Measurements from ENCODE around the gene ATP2B2. TPM values are rescaled to one million over a fixed set of nuclear protein-coding genes. Genes with fewer than 3 reads are reported as not detected.

ATP2B2 gene
- total RNA-seq, 1 donor from 2014 or later, result not detected

DNA sequence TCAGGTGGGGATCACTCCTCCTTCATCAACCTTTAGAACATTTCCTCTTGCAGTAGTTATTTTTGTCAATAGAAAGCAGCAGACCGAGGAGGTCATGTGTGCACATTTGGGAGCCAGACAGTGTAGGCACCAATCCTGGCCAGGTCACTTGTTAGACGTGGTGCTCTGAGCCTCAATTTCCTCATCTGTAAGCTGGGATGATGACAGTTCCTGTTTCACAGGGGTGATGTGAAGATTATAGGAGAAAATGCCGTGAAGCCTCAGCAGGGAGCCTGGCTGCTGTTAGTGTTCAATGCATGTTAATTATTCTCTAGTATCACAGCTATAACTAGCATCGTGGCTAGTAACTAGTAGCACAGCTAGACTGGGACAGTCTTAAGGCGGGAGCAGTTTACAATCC lies 64.7 kb downstream of the ATP2B2 start:
- no peak overlapping the region for H3K27ac Mint-ChIP-seq
- no peaks in the 10 kb centered on the region for H3K36me3 Mint-ChIP-seq (ENCODE audit: low read depth)
- H3K27me3 Mint-ChIP-seq (ENCODE audit: low read depth), result peaks cover 4% of the 10 kb centered on the region

DNA sequence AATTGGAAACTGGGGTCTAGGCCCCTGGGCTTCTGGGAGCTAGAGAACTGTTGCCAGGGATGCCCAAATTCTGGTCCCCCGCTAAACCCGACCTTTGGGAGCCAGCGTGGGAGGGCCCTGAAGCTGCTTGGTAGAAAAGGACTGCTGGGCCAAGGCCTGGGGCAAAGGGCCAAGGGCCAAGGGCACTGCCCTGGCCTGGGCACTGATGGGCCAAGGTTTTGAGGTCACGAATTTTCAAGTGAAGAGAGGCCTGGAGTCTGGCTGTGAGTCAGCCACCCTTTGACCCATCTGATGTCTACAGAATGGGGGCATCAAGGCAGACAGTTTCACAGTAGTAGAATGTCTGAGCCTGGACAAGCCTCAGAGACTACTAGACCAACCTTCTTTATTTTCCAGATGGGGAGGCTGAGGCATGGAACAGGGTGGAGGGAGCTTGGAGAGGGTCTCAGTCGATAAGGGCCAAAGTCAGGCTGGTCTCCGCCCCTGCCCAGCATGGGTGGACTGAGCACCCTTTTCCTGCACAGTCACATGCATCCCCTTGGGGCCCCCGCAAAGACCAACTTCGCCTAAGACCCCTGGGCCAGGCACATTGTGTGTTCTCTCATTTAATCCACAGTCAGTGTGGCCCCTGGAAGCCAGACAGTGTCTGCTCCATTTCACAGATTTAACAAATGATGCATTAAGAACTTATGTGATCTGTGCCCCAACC lies 66.3 kb downstream of the ATP2B2 start:
- Mint-ChIP-seq H3K27me3 (ENCODE audit: low read depth) (no peaks in the 10 kb centered on the region), H3K4me1 (ENCODE audit: low read depth) (peaks cover 23% of the 10 kb centered on the region), H3K36me3 (ENCODE audit: low read depth) (no peaks in the 10 kb centered on the region), H3K4me3 (ENCODE audit: low read depth) (no peak overlapping the region), H3K27ac (no peak overlapping the region), H3K9me3 (no peaks in the 10 kb centered on the region)
- intact Hi-C loops (cut with micrococcal nuclease), result loop anchor here (5.0 kb wide), 2 partner anchors 113 to 547 kb away; partner anchors contain the start of gene JAGN1
- DNase-seq (ENCODE audit: low spot score), result no peak

More for the DNA sequence above, 64.7 kb downstream of the ATP2B2 start:
- no peaks in the 10 kb centered on the region for H3K9me3 Mint-ChIP-seq
- intact Hi-C loops (cut with micrococcal nuclease), result no loop called here
- DNase-seq (ENCODE audit: low spot score), result no peak
- no peak overlapping the region for H3K4me3 Mint-ChIP-seq (ENCODE audit: low read depth)
- H3K4me1 Mint-ChIP-seq (ENCODE audit: low read depth), result peaks cover 21% of the 10 kb centered on the region

DNA sequence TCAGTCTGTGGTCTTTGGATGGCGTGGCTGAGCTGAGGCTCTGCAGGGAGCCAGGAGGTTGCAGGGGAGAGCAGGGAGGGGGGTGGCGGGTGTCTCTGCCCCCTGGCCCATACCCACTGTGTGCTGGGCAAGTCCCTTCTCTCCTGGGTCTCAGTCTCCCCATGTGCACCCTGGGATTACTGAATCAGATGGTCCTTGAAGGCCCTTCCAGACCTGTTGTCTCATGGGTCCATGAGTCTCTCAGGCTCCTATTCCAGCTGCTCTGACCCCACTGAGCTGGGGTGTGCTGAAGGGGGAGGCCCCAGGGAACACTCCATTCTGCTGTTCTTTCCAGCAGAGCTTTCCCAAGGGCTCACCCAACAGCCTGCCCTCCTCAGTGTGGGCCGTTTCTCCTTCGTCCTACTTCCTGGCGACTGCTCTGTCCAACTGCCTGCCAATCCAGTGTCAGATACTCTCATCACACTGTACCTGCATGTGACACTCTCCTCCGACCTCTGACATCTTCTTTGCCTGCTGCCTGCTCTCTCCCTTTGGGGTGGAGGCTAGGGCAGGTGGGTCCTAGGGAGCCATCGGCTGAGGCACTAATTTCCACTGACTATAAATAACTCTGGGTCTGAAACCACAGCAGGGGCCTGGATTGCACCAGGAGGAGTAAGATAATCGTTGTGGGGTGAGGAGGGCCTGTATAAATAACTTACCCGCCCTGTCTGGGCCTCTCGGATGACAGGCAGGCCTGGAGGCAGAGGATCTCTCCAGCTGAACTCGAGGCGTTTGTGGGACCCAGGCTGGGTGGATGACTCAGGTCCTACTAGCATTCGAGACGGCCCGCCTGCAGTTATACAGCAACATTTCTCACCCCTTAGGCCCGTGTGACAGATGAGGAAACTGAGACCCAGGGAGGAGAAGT lies 67.1 kb downstream of the ATP2B2 start:
- Mint-ChIP-seq H3K9me3 (no peaks in the 10 kb centered on the region), H3K4me1 (ENCODE audit: low read depth) (peaks cover 25% of the 10 kb centered on the region), H3K27ac (peak overlapping the region; percentile 47), H3K36me3 (ENCODE audit: low read depth) (no peaks in the 10 kb centered on the region), H3K4me3 (ENCODE audit: low read depth) (no peak overlapping the region), H3K27me3 (ENCODE audit: low read depth) (no peaks in the 10 kb centered on the region)
- DNase-seq (ENCODE audit: low spot score), result no peak
- intact Hi-C loops (cut with micrococcal nuclease), result loop anchor here (2.0 to 5.0 kb wide), 3 partner anchors 71 to 546 kb away; partner anchors contain the start of gene JAGN1

DNA sequence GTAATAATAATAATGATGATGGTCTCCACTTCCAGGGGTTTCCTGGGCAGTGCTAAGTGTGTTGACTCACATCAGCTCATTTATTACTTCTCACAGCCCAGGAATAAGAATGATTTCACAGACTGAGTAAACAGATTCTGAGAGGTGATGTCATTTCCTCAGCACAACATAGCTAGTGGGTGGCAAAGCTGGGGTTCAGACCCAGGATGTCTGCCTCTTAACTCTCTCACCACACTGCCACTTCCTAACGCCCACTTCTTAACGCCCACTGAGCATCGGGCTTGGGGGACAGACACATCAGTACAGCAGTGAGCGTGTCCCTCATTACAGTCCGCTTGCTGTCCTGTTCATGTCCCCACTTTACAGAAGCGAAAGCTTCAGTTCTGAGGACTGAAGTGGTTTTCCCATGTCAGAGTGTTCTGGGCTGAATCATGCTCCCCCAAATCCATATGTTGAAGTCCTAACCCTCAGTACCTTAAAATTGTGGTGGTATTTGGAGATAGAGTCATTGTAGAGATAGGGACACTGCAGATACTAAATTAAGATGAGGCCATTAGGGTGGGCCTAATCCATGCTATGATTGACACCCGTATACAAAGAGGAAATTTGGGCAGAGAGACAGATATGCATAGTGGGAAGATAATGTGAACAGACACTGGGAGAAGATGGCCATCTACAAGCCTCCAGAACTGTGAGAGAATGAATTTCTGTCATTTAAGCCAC lies 68.0 kb downstream of the ATP2B2 start:
- no peaks in the 10 kb centered on the region for H3K36me3 Mint-ChIP-seq (ENCODE audit: low read depth)

DNA sequence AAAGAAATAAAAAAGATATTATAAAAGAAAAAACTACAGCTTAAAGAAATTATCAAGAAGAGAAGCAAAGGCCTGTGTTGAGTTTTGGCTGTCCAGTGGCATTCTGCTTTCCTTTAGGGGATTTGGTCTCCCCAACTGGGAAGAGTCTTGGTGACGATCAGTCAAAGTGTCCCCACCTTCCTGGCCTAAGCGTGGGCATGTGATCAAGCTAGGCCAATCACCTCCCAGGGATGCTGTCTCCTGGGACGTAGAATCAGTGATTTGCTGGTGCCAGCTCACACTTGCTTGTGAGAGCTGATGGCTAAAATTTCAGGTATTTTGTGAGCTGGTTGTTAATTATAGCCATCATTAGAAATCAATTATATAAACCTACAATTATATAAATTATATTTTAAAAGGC lies 69.5 kb downstream of the ATP2B2 start:
- no peak for DNase-seq (ENCODE audit: low spot score)
- H3K36me3 Mint-ChIP-seq (ENCODE audit: low read depth), result no peaks in the 10 kb centered on the region
- H3K27ac Mint-ChIP-seq, result no peak overlapping the region
- H3K27me3 Mint-ChIP-seq (ENCODE audit: low read depth), result no peaks in the 10 kb centered on the region
- intact Hi-C loops (cut with micrococcal nuclease), result loop anchor here (2.0 to 5.0 kb wide), 3 partner anchors 69 to 544 kb away; partner anchors contain the start of gene JAGN1
- peaks cover 25% of the 10 kb centered on the region for H3K4me1 Mint-ChIP-seq (ENCODE audit: low read depth)
- H3K4me3 Mint-ChIP-seq (ENCODE audit: low read depth), result no peak overlapping the region
- H3K9me3 Mint-ChIP-seq, result no peaks in the 10 kb centered on the region

More for the DNA sequence above, 68.0 kb downstream of the ATP2B2 start:
- Mint-ChIP-seq H3K4me3 (ENCODE audit: low read depth) (no peak overlapping the region), H3K4me1 (ENCODE audit: low read depth) (peaks cover 25% of the 10 kb centered on the region), H3K27ac (peak overlapping the region; percentile 47), H3K9me3 (no peaks in the 10 kb centered on the region), H3K27me3 (ENCODE audit: low read depth) (no peaks in the 10 kb centered on the region)
- intact Hi-C loops (cut with micrococcal nuclease), result loop anchor here (2.0 to 5.0 kb wide), 3 partner anchors 71 to 545 kb away; partner anchors contain the start of gene JAGN1
- peak; percentile 40 for DNase-seq (ENCODE audit: low spot score)

DNA sequence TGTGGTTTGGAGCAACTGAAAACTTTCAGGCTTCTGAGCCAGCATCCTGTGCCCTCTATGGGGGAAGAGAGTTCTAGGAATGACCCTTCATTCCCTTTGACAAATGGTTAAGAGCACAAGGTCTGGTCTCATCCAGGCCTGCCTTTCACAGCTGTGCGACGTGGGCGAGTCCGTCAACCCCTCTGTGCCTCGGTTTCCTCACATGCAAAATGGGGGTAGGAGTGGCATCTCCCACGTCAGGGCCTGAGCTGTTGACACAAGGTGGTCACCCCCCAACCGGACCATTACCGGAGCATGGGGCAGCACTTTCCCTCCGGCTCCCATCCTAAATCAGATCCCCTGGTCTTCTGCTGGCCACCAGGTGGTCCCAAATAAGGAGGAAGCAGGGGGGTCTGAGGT lies 70.4 kb downstream of the ATP2B2 start:
- no peak for DNase-seq (ENCODE audit: low spot score)
- H3K4me3 Mint-ChIP-seq (ENCODE audit: low read depth), result no peak overlapping the region
- H3K9me3 Mint-ChIP-seq, result no peaks in the 10 kb centered on the region
- H3K4me1 Mint-ChIP-seq (ENCODE audit: low read depth), result peaks cover 25% of the 10 kb centered on the region
- intact Hi-C loops (cut with micrococcal nuclease), result loop anchor here (5.0 kb wide), 2 partner anchors 117 to 543 kb away; partner anchors contain the start of gene JAGN1
- no peaks in the 10 kb centered on the region for H3K36me3 Mint-ChIP-seq (ENCODE audit: low read depth)
- H3K27ac Mint-ChIP-seq, result no peak overlapping the region
- no peaks in the 10 kb centered on the region for H3K27me3 Mint-ChIP-seq (ENCODE audit: low read depth)

DNA sequence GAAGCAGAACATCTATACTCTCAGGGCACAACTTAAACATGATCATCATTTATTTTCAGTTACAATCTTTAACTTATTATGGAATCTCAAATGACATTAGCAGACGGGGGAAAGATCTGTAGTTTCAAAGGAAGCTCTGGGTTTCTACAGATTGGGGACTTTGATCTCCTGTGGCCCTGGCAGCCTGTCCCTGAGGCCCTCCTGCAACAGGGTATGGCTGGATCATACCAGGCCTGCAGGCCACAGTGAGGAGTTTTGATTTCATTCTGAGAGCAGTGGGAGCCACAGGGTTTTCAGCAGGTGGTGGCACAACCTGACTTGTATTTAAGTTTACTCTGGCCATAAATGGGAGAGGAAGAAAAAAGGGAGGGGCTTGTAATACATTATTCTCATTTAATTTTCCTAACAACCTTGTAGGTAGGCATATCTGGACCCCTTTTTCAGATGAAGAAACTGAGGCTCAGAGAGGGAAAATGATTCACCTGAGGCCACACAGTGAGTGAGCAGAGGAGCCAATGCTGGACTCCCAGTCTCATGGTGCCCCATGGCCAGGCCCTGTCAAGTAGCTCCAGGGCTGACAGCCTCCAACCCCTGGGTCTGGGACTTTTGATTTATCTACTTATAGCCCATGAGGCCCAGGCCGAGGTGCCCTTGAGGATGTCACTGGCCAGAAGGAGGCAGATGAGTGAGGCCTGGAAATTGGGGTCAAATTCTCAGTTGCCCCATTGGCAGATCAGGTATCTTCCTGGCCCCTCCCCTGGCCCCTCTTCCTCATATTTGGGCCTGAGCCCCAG lies 71.0 kb downstream of the ATP2B2 start:
- no peak overlapping the region for H3K27ac Mint-ChIP-seq
- no peaks in the 10 kb centered on the region for H3K9me3 Mint-ChIP-seq
- no peak for DNase-seq (ENCODE audit: low spot score)
- peaks cover 25% of the 10 kb centered on the region for H3K4me1 Mint-ChIP-seq (ENCODE audit: low read depth)
- intact Hi-C loops (cut with micrococcal nuclease), result no loop called here
- H3K36me3 Mint-ChIP-seq (ENCODE audit: low read depth), result no peaks in the 10 kb centered on the region
- no peaks in the 10 kb centered on the region for H3K27me3 Mint-ChIP-seq (ENCODE audit: low read depth)
- no peak overlapping the region for H3K4me3 Mint-ChIP-seq (ENCODE audit: low read depth)

DNA sequence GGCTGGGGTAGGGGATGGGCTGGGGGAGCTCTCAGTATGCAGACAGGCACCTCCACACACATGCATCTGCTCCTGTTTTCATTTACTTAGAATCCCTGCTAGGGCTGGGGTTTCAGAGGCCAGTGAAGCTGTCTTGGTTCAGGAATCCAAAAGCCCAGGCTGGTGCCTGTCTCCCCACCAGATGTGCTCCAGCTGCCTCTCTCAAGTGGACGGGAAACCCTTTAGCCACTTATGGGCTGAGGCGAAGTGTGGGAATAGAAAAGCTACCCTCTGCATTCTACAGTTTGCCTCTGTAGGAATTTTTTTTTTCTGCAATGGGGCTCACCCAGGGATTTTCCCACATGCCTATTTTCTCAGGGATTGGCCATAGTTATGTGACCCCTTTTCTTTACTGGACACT lies 72.5 kb downstream of the ATP2B2 start:
- Mint-ChIP-seq H3K36me3 (ENCODE audit: low read depth) (no peaks in the 10 kb centered on the region), H3K27ac (no peak overlapping the region), H3K4me1 (ENCODE audit: low read depth) (peaks cover 20% of the 10 kb centered on the region), H3K9me3 (no peaks in the 10 kb centered on the region), H3K4me3 (ENCODE audit: low read depth) (no peak overlapping the region), H3K27me3 (ENCODE audit: low read depth) (no peaks in the 10 kb centered on the region)
- no peak for DNase-seq (ENCODE audit: low spot score)
- intact Hi-C loops (cut with micrococcal nuclease), result no loop called here

DNA sequence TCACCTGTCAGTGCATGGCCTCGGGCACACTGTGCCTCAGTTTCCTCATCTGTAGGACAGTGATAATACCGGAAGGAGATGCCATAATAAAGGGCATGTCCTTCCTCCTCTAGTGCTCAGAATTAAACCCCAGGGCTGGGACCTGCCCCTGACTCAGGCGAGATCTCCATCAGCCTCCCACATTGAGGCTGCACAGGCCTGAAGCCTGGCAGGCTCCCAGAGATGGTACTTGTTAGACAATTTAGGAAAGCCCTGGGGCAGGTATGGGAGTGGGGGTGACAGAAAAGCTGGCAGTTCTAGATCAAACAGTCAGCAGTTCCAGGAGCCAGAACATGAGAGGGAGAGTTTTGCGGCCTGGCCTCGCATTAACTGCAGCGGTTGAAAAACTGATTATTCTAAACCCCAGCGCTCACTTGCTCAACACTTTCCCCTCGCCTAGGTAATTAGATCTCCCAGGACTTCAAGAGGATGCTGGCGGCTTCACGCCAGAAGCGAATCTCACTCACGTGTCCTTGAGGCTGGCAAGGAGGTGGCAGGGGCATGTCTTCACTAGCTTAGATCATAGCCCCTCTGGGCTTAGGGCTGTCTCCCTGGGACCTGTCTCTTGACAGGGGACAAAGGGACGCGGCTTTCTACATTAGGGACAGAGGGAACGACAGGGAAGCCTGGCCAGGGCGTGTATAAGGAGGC lies 73.1 kb downstream of the ATP2B2 start:
- Mint-ChIP-seq H3K9me3 (no peaks in the 10 kb centered on the region), H3K36me3 (ENCODE audit: low read depth) (no peaks in the 10 kb centered on the region), H3K4me3 (ENCODE audit: low read depth) (no peak overlapping the region), H3K27me3 (ENCODE audit: low read depth) (no peaks in the 10 kb centered on the region), H3K4me1 (ENCODE audit: low read depth) (peaks cover 15% of the 10 kb centered on the region), H3K27ac (no peak overlapping the region)
- intact Hi-C loops (cut with micrococcal nuclease), result no loop called here
- DNase-seq (ENCODE audit: low spot score), result no peak

DNA sequence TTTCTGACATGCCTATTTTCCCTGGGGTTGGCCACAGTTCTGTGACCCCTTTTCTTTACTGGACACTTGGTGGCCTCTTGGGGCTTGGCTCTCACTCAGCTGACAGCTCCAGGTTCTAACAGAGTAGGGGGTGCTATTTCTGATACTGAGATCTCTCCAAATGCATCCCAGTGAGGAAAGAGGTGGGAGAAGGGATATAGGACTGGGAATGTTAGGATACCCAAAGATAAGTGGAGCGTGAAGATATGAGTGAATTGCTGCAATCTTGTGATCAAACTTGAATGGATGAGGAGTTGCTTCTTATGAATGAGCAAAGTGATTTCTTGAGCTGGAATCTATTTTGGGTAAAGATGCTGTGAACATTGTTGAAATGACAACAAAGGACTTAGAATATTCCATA lies 74.6 kb downstream of the ATP2B2 start:
- peaks cover 4% of the 10 kb centered on the region for H3K4me1 Mint-ChIP-seq (ENCODE audit: low read depth)
- DNase-seq (ENCODE audit: low spot score), result no peak
- peaks cover 1% of the 10 kb centered on the region for H3K27me3 Mint-ChIP-seq (ENCODE audit: low read depth)
- intact Hi-C loops (cut with micrococcal nuclease), result no loop called here
- no peaks in the 10 kb centered on the region for H3K9me3 Mint-ChIP-seq
- no peaks in the 10 kb centered on the region for H3K36me3 Mint-ChIP-seq (ENCODE audit: low read depth)
- H3K27ac Mint-ChIP-seq, result no peak overlapping the region
- no peak overlapping the region for H3K4me3 Mint-ChIP-seq (ENCODE audit: low read depth)

DNA sequence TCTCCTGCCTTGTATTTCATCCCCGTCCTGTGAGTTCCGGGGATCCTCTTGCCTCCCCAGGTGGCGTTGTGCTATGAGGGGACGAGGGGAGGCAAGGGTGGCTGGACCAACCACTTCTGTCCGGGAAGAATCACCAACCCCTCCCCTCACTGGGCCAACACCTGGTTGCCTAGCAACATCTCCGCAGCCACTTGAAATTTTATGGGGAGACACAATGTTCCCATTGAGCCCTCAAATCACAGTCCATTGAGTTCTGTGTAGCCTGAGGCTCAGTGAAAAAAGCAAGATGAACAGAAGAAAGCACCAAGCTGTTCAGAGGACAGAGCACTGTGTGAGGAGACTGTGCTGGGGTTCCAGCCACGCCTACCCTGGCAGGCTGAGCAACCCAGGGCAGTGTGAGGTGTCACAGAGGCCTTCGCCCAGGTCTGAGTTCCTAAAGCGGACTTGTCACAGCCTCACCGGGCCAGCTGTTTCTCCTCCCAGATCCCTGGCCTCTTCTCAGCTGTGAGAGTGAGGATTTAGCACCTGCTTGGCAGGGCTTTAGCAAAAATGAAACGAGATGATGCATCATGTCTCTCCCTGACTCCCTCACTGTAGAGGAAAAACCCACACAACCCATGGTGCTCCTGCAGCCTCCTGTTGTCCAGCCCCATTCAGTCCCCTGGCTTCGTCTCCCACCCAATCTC lies 76.8 kb downstream of the ATP2B2 start:
- no peak overlapping the region for H3K4me3 Mint-ChIP-seq (ENCODE audit: low read depth)
- H3K36me3 Mint-ChIP-seq (ENCODE audit: low read depth), result no peaks in the 10 kb centered on the region
- no peak overlapping the region for H3K27ac Mint-ChIP-seq
- DNase-seq (ENCODE audit: low spot score), result no peak
- H3K27me3 Mint-ChIP-seq (ENCODE audit: low read depth), result peaks cover 1% of the 10 kb centered on the region
- intact Hi-C loops (cut with micrococcal nuclease), result no loop called here
- H3K4me1 Mint-ChIP-seq (ENCODE audit: low read depth), result no peaks in the 10 kb centered on the region
- no peaks in the 10 kb centered on the region for H3K9me3 Mint-ChIP-seq

Measured in activated T-helper 2 cell treated with anti-CD3 and anti-CD28 coated beads, Interferon-gamma antibody, Interleukin-2, Interleukin-4, amounts not matched to agents 10 μg/mL and 5 μg/mL and 100 μg/mL, durations not matched to agents 14 hours and 24 hours and 36 hours (primary cell).